GM21360 (cell line): Measurements from ENCODE around the gene ODC1.
"Not testable (repeated sequence)": the region's sequence is repeated elsewhere in the genome, so short reads cannot be mapped to it uniquely, and the experiment has no call there.

ENCODE experiments used
- ATAC-seq: cut with Tn5 transposase; IDR thresholded peaks from one replicate; pipeline ENCODE4 v1.9.1; 2021; ENCODE audit warnings: mild to moderate bottlenecking, moderate library complexity; ENCODE audit not compliant: unreplicated experiment

ODC1 gene

GRCh38 chr2:10447895-10448575 is at the start of gene ODC1:
ODC1 (minus strand) TSS chr2:10448327; CDS start chr2:10445032, 3,295 bp downstream.
- ATAC-seq = peak; percentile 71

DNA sequence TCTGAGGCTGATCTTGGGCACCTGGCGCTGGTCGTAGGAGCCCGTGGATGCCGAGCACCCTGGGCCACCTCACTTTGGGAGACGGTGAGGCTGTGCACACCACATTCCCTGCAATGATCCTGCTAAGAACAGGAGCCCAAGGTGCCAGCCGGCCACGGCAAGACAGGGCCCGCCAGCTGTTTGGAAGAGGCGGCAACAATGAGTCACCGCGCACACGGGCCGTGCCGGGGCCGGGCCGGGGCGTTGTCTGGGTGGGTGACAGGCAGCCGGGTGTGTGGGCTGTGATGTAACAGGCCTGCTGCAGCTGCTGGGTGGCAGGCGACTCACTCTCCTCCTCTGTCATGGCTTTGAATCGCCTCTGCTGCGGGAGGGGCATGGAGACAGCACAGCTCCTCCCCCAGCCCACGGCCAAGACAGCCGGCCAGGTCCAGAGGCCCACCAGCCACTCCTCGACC is 49.7 kb upstream of the ODC1 start:
- ATAC-seq = no peak

- ATAC-seq = no peak
Observed at GRCh38 chr2:10495988-10496313, 47.8 kb upstream of the ODC1 start.

DNA sequence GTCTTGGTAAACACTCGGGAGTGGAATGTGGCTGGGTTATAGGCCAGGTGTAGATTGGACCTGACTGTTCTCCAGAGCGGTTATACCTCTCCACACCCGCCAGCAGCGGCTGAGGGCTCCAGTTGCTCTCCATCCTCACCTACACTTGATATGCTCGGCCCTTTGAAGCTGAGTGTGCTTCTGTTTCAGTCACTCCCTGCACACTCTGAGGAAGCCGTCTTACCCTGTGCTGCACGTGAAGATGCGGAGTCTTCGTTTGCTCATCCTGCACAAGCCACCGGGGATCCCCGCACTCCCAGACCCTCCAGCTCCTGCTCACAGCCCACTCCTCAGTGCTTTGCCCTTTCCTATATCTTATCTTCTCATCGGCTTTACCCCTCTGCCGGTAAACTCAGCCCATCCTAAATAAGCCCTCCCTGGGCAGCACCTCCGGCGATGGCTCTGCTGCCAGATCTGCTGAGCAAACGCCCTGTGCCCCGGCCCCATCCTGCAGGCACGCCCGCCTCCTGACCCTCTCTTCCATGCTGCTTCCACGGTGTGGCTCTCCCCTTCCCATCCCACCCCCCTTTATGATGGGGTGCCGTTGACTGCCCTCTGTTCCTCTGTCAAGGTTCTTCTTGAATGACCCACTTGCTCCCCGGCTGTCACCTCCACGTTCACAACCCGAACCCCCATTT is 47.3 kb upstream of the ODC1 start:
- no peak for ATAC-seq

GRCh38 chr2:10494351-10495066 is 46.4 kb upstream of the ODC1 start:
- no peak for ATAC-seq

DNA sequence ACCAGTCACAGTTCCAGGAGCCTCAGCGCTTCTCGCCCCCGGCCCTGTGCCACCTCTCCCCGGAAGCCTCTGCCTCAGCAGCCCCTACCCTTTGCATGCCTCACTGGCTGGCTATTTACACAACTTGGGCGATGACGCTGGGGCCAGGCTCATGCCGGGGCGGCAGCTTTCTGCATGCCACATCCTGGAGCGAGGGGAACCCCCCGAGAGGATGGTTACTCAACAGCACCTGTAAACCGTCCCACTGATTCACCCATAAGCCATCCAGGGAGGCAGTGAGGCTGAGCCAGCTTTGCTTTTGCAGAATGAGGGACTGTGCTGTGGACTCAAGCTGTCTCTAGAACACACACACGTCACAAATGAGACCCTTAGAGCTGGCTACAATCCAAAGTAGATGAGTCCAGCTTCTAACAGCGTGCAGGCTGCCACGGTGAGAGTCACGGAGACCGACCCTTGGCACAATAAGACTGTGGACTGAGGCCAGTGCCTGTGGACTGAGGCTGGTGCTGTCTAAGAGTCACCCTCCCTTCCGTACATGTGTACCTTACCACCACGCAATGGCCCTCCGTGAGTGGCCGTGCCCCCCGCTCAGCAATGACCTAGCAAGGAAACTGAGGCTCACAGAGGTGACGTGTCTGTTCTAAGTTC is 45.6 kb upstream of the ODC1 start:
- ATAC-seq = peak; percentile 82

DNA sequence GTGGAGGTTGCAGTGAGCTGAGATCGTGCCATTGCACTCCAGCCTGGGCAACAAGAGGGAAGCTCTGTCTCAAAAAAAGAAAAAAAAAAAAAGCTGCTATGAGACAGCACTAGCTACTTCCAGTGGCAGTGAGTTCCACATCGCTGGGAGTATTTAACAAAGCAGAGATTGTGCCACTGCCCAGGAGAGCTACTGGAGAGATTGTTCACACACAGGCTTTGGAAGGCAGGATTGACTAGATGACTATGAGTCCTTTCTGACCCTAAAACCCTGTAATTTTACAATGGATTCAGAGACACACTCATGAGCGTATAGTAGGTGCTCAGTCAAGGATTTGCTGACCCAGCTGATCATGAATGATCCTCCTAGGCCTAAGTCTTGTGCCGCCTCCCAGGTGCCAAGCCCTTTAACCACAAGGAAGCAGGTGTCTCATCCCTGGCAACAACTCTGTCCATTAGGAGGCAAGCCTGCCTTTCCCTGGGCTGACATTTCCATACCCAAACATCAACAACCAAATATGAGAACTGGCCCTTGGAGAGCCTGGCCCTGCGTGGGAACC is 45.0 kb upstream of the ODC1 start:
- ATAC-seq = no peak

GRCh38 chr2:10490806-10491291 is 42.7 kb upstream of the ODC1 start:
- ATAC-seq = no peak

- ATAC-seq = no peak
Observed at GRCh38 chr2:10489842-10490555, 41.9 kb upstream of the ODC1 start.

DNA sequence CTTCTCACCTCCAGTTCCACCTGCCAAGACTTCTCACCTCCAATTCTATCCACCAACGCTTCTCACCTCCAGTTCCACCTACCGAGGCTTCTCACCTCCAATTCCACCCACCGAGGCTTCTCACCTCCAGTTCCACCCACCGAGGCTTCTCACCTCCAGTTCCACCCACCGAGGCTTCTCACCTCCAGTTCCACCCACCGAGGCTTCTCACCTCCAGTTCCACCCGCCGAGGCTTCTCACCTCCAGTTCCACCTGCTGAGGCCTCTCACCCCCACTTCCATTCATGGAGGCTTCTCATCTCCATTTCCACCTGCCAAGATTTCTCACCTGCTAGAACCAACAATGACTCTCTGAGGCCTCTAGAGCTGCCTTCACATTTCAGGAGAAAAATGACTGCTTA is 40.0 kb upstream of the ODC1 start:
- ATAC-seq = not testable (repeated sequence)

DNA sequence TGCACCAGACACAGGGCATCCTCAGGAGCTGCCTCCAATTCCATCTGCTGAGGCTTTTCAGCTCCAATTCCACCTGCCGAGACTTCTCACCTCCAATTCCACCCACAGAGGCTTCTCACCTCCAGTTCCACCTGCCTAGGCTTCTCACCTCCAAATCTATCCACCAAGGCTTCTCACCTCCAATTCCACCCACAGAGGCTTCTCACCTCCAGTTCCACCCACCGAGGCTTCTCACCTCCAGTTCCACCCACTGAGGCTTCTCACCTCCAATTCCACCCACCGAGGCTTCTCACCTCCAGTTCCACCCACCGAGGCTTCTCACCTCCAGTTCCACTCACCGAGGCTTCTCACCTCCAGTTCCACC is 39.6 kb upstream of the ODC1 start:
- not testable (repeated sequence) for ATAC-seq

GRCh38 chr2:10487081-10487740 is 39.1 kb upstream of the ODC1 start:
- no peak for ATAC-seq

- ATAC-seq = no peak
Observed at GRCh38 chr2:10486601-10487079, 38.5 kb upstream of the ODC1 start.

- no peak for ATAC-seq
Observed at GRCh38 chr2:10486091-10486490, 38.0 kb upstream of the ODC1 start.

DNA sequence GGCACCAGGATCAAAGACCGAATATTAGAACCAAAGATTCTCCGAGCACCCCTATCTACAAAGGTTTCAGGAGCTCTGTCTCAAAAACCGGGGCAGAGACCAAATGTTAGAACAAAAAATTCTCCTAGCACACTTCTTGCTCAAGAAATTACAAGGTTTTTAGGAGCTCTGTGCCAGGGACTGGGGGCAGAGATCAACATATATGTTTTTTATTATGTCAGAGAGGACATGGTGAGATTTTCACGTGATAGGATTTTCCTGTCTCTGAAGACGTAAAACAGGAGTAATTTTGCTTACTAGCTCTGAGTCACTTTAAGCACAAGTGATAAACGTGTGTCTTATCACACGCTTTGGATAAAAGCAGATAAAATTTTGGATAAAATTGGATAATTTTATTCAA is 34.8 kb upstream of the ODC1 start:
- ATAC-seq = no peak

DNA sequence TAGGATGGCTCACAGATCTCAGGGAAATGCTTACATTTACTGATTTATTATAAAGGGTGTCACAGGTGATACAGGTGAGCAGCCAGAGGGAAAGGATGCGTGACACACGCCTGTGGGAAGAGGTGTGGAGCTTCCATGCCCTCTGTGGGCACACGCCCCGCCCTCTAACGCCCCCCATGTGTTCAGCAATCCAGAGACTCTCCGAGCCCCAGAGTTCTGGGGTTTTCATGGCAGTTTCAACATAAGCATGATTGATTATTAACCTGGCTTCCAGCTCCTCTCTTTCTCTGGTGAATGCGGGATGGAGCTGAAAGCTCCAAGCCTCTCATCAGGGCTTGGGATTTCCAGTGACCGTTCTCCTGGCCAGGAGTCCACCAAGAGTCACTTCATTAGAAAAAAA is 34.3 kb upstream of the ODC1 start:
- ATAC-seq = no peak

DNA sequence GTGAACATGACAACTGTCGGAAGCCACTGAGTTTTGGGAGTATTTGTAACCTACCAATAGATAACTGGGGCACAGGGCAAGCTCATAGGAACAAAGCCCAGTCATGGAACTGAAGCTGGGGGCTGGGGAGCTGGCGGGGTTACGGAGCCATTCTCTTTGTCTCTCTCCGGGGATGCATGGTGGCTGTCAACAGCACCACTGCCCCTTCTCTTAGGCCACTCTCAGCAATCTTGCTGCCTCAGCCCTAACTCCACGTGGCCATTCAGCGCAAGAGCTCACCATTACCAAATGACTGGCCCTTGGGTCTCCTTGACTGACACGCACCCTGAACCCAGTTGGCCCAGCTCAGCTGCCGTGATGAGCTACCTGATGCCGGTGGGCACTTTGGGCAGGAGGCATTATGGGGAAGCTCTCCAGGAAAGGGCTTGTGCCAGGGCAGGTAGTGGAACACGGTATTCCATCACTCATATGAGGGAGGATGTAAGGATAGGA is 33.6 kb upstream of the ODC1 start:
- ATAC-seq = no peak

DNA sequence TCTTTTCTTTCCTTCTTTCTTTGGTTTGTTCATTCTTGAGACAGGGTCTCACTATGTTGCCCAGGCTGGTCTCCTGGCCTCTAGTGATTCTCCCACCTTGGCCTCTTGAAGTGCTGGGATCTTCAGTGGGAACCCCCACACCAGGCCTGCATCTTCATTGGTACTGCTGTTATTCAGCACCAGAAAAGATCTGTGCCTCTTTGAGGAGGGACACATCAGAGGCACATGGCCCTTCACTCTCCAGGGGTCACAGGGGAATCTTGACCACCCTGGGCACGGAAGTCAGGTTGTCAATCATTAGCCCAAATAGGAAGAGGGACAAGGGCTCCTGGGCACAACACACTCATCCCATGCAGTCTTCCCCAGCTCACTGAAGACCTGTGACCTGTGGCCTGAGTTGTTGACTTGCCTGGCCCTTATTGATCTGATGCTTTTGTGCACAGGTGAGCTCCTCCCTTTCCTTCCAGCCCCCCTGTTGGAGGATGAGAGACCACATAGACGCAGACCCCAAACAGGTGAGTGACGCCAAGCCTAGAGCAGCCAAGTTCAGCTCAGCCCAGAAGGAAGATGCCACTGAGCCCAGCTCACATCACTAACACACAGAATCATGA is 33.0 kb upstream of the ODC1 start:
- no peak for ATAC-seq

DNA sequence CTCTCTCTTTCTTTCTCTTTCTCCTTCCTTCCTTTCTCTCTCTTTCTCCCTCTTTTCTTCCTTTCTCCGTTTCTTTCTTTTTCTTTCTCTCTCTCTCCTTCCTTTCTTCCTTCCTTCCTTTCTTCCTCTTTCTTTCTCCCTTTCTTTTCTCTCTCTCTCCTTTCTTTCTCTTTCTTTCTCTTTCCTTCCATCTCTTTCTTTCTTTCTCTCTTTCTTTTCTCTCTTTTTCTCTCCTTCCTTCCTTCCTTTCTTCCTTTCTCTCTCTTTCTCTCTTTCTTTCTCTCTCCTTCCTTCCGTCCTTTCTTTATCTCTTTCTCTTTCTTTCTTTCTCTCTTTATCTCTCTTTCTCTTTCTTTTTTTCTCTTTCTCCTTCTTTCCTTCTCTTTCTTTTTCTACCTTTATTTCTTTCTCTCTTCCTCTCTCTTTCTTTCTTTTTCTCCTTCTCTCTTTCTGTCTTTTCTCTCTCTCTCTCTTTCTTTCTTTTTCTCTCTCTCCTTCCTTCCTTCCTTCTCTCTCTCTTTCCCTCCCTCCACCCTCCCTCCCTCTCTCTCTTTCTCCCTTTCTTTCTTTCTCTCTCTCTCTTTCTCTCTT is 32.3 kb upstream of the ODC1 start:
- ATAC-seq = no peak
